GM19467 (cell line): ENCODE data around the gene ZNF763.
"Not testable (repeated sequence)": the region's sequence is repeated elsewhere in the genome, so short reads cannot be mapped to it uniquely, and the experiment has no call there.

Experiments used
- ATAC-seq: cut with Tn5 transposase; IDR thresholded peaks from one replicate; pipeline ENCODE4 v1.9.1; 2021; ENCODE audit warnings: mild to moderate bottlenecking, moderate library complexity; ENCODE audit not compliant: unreplicated experiment

The ZNF763 gene

DNA sequence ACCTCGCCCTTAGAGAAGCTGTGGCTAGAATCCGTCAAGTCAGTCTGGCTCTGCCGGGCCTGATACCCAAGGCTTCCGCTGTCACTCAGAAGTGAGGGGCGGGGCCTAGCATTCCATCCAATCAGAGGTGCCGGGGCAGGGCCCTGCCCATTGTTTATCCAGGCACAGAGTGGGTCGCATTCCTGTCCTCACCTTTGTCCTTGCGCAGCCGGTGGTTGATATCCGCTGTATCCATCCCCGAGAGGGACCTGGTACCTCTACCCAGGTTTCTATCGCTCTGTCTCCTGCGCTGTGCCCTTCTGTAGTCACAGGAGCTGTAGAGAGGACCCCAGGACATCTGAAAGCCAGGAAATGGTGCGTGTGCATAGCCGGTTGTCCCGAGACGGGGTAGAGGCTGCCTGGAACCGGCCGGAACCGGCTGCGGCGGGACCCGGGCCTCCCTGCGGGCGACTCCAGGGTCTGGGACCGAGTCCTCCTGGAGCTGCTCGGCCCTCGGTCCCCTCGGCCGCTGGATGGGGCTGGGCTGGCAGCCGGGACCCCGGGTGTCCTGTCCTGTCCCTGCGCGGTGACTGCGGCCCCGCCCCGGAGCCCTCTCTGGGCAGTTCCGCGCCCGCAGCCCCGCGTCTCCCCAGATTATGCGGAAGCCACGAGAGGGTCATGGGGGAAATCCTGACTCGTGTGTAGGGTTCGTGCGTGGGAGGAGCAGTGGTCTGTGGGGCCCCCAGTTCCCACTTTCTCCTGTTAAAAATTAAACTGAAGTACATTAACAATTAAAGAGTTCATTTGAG, at the start of gene ZNF763:
Gene ZNF763, plus strand, starts transcription at position 183 of the 788 bp plus-strand sequence. Its CDS starts 169 bp downstream, at position 352.
- ATAC-seq: peak; percentile 89

DNA sequence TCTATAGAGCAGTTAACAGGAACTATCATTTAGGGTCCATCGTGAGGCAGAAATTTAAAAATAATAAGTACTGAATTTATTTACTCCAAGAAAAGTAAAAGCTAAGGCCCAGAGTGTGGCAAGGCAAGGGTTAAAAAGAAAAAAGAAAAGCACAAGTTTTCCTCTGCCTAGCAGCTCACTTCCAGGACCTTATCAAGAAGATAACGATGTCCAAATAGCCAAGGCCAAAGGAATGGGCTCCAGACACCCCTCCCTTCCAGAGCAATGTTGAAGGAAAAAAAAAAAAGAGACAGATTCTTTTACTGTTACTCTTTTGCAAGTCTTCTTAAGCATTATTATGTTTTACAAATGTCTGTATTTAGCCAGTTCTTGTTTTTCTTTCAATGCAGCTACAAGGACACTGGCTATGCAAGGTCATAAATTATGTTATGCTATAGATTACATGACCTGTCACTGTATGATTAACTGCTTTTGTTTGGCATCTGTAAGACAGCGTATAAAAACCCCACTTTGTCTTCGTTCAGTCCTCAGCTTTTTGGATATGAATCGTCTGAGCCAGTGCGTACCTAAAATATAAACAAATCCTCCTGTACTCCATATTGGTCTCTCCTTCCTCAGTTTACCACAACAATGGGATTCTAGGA, 42.9 kb upstream of the ZNF763 start:
- ATAC-seq: no peak

DNA sequence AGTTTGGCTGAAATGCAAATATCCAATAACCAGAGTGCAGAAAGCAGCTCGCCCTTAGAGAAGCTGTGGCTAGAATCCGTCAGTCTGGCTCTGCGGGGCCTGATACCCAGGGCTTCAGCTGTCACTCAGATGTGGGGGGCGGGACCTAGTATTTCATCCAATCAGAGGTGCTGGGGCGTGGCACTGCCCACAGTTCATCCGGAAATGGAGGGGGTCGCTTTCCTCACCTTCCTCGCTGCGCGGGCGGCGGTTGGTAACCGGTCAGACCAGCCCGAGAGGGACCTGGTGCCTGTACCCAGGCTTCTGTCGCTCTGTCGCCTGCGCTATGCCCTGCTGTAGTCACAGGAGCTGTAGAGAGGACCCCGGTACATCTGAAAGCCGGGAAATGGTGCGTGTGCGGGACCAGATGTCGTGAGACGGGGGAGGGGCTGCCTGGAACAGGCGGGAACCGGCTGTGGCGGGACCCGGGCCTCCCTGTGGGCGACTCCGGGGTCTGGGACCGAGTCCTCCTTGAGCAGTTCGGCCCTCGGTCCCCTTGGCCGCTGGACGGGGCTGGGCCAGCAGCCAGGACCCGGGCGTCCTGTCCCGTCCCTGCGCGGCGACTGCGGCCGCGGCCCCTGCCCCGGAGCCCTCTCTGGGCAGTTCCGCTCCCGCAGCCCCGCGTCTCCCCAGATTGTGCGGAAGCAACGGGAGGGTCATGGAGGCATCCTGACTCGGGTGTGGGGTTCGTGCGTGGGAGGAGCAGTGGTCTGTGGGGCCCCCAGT, 39.8 kb upstream of the ZNF763 start, which contains the start of gene ZNF700:
Gene ZNF700, plus strand, starts transcription at position 222 of the 765 bp plus-strand sequence. Its CDS starts 104 bp downstream, at position 326.
- ATAC-seq: peak; percentile 79

DNA sequence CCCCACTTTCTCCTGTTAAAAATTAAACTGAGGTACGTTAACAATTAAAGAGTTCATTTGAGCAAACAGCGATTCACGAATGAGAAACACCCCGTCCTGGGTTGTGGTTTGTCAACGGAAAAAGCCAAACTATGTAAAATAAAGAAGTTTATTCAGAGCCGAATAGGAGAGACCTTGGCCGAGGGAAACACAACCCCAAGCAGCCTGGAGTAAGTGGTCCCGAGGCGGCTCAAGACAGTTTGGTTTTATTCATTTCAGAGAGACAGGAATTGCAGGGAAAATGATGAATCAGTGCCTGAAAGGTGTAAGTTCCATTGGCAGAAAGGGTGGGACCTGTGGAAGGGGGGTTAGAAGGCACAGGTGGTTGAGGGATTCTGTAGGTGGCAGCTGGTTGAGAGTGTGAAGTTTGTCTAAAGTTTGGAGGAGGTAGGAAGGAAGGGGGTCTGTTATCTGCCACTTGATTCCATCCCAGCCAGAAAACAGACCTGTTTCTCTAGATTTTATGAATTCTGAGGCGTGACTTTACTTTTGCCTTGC, 39.1 kb upstream of the ZNF763 start:
- not testable (repeated sequence) for ATAC-seq

DNA sequence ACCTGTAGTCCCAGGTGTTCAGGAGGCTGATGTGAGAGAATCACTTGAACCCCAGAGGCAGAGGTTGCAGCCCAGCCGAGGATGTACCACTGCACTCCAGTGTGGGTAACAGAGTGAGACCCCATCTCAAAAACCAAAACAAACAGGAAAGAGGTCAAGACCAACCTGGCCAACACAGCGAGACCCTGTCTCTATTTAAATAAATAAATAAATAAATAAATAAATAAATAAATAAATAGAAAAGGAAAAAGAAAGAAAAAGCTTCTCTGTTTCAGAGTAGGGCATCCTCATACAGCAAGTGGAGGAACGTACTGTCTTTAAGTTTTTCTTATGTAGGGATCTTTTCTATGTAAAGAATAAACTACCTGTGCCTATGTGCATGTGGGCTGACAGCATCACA, 37.6 kb upstream of the ZNF763 start:
- ATAC-seq: no peak

- no peak for ATAC-seq
These were observed 33.8 kb upstream of the ZNF763 start for GRCh38 chr19:11931051-11931450.

GRCh38 chr19:11931513-11931912, 33.3 kb upstream of the ZNF763 start:
- no peak for ATAC-seq

GRCh38 chr19:11935829-11936228, 29.0 kb upstream of the ZNF763 start:
- ATAC-seq: not testable (repeated sequence)

- not testable (repeated sequence) for ATAC-seq
These were observed 26.5 kb upstream of the ZNF763 start for GRCh38 chr19:11938383-11938782.

DNA sequence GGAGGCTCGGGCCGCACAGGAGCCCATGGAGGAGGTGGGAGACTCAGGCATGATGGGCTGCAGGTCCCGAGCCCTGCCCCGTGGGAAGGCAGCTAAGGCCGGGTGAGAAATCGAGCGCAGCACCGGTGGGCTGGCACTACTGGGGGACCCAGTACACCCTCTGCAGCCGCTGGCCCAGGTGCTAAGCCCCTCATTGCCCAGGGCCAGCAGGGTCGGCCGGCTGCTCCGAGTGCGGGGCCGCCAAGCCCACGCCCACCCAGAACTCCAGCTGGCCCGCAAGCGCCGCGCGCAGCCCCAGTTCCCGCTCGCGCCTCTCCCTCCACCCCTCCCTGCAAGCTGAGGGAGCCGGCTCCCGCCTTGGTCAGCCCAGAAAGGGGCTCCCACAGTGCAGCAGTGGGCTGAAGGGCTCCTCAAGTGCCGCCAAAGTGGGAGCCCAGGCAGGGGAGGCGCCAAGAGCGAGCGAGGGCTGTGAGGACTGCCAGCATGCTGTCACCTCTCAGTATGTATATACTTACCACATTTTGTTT, 23.4 kb upstream of the ZNF763 start:
- ATAC-seq: not testable (repeated sequence)

DNA sequence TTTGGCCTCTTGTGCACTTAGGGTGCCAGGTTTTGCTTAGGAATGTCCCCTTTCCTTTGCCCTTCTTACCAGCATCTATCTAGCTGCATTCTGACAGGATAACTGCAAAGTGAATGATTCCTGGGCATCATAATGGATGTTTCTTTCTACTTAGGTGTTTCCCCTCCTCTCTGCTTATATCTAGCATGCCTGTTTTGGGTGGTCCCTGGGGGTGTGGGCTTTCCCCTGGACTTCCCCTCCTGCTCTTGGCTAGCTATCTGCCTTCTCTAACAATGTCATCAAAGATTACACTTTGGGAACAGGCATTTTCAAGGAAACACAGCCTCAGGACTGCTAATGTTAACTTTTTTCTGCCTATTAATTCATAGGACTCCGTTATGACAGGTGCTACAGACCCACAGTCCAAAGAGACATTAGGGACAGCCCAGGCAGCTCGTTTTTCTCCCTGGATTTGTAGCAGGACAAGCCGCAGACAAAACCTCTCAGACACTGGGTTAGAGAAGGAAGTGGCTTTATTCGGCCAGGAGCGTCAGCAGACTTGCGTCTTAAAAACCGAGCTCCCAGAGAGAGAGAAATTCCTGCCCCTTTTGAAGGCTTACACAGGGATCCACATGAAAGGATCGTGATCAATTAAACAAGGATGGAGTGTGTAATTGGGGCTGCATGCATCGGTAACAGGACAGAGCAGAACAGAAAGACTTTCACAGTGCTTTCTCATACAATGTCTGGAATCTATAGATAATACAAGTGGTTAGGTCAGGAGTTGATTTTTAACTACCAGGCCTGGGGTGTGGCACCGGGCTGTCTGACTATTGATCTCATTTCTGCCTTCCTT, 22.6 kb upstream of the ZNF763 start:
- ATAC-seq: no peak

- no peak for ATAC-seq
These were observed 22.1 kb upstream of the ZNF763 start for GRCh38 chr19:11942843-11943108.

DNA sequence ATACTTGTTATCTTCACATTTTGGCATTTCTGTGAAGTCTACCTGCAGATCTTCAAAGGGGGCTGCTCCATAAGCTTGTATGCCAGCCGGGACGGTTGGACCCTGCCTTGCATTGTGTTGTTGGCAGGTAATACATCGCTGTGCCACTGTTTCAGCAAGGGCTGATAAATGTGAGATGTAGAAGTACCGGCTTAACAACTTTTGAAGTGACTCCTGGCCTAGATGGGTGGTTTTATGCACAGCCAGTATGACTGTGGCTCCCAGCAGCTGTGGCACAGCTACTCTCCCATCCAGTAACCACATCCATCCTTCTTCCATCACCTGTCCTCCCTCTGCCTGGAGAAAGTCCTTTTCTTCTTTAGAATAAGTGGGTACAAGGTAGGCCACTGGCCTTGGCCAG, 20.2 kb upstream of the ZNF763 start:
- ATAC-seq: no peak

DNA sequence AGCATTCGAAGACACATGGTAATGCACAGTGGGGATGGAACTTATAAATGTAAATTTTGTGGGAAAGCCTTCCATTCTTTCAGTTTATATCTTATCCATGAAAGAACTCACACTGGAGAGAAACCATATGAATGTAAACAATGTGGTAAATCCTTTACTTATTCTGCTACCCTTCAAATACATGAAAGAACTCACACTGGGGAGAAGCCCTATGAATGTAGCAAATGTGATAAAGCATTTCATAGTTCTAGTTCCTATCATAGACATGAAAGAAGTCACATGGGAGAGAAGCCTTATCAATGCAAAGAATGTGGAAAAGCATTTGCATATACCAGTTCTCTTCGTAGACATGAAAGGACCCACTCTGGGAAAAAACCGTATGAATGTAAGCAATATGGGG, 16.2 kb upstream of the ZNF763 start:
- no peak for ATAC-seq

DNA sequence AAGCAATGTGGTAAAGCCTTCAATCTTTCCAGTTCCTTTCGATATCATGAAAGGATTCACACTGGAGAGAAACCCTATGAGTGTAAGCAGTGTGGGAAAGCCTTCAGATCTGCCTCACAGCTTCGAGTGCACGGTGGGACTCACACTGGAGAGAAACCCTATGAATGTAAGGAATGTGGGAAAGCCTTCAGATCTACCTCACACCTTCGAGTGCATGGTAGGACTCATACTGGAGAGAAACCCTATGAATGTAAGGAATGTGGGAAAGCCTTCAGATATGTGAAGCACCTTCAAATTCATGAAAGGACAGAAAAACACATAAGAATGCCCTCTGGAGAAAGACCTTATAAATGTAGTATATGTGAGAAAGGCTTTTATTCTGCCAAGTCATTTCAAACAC, 15.6 kb upstream of the ZNF763 start:
- no peak for ATAC-seq

GRCh38 chr19:11949614-11950080, 15.2 kb upstream of the ZNF763 start:
- not testable (repeated sequence) for ATAC-seq

DNA sequence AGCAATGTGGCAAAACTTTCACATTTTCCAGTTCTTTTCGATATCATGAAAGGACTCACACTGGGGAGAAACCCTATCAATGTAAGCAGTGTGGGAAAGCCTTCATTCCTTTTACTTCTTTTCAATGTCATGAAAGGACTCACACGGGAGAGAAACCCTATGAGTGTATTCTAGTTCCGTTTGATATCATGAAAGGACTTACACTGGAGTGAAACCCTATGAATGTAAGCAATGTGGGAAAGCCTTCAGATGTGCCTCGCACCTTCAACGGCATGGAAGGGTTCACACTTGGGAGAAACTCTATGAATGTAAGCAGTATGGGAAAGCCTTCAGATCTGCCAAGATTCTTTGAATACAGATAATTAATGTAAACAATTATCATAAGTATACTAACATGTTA, 14.5 kb upstream of the ZNF763 start:
- no peak for ATAC-seq

DNA sequence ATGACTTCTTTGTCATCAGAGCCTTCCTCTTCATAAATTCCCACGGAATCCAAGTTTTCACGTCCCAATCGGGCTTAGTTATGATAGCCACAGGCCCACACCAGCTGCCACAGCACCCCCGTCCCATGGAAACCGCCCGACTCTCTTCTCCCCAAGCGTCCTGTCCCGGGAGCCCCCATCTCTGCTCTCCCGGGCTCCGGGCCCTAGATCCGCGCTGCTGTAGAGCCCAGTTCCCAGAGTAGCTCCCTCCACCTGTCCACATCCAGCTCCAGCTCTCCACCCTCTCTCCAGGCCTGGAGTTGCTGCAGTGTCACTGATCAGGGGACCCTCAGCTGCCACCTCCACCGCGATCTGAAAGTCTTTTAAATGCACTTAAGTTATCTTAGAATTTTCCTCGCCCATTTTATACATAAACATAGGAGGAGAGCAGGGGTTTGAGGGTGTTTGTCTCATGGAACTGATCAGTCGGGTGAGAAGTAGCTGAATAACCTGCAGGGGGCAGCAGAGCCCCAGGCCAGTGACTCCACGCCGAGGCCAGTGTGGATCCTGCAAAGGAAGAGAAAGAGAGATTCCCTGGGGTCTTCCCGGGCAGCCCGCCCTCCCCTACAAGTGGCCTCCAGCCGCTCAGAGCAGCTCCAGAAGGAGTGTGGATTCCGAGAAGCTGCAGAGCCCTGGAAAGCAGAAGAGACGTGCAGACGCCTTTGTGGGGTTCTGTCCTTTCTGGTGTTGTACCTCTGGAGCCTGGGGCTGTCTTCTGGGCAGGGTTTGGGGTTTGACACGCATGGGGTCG, 1.1 kb upstream of the ZNF763 start:
- no peak for ATAC-seq

DNA sequence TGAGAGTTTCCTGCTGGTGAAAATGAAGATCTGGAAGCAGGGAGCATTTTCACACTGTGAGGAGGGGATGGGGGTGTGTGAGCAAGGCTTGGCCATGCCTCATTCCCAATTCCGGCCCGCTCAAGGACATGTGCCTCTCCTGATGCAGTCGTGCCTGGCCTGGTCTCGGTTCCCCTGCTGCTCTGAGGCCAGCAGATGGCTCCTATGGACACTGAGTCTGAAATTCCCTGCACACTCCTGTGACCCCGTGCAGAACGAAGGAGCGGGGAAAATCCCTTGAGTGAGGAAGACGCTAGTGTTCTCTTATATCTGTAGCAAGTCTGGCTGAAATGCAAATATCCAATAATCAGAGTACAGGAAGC, 363 bp upstream of the ZNF763 start:
- no peak for ATAC-seq

GRCh38 chr19:11970174-11970573, 5.3 kb downstream of the ZNF763 start:
- no peak for ATAC-seq
